Right cardiac atrium (tissue), 5 donors: ENCODE results near the gene ABHD17B. TPM values are rescaled to one million over a fixed set of nuclear protein-coding genes. Genes with fewer than 3 reads are reported as not detected.
"Not testable (repeated sequence)": the region's sequence is repeated elsewhere in the genome, so short reads cannot be mapped to it uniquely, and the experiment has no call there.

Source experiments
- ATAC-seq, 2 donors: fragments of 200-7000 bp; cut with Tn5 transposase; one replicate each; pipeline versions ENCODE4 v1.8.0 to v1.9.1; 2020; ENCODE audit warnings: moderate library complexity in 2 of 2, mild to moderate bottlenecking in 1 of 2
- DNase-seq, 3 donors: peaks; one replicate each; pipeline ENCODE4 v3.0.0-alpha.2; 2020
- H3K27ac ChIP-seq: one replicate; pipeline ENCODE4 v1.5.1; 2013; ENCODE audit warnings: mild to moderate bottlenecking, low read length, control low read depth, moderate library complexity
- H3K27me3 ChIP-seq: one replicate; pipeline ENCODE4 v1.6.1; 2013; ENCODE audit not compliant: control insufficient read depth, insufficient read depth
- H3K4me1 ChIP-seq: one replicate; pipeline ENCODE4 v1.6.1; 2013; ENCODE audit warnings: low read length; ENCODE audit not compliant: control insufficient read depth, insufficient read depth
- H3K4me3 ChIP-seq: one replicate; pipeline ENCODE4 v1.5.1; 2013; ENCODE audit warnings: low read length, control low read depth
- H3K9me3 ChIP-seq: one replicate; pipeline ENCODE4 v1.6.1; 2013; ENCODE audit warnings: low read length; ENCODE audit not compliant: control insufficient read depth
- WGBS: extraction: QIAGEN DNeasy Blood & Tissue Kit; methylation state at CpG from one replicate; pipeline ENCODE4 v1.1.7; 2013; 5-methylcytosine and 5-hydroxymethylcytosine counted together
- intact Hi-C, 4 donors: fragments of 100-400 bp; cut with DNase I; formaldehyde crosslinking; loops; one replicate each; pipeline versions ENCODE4 v1.11.0 to v1.14.0; 2022 to 2023
- polyA plus RNA-seq: library from polyadenylated mRNA; stranded (reverse); fragments of 200-250 nt; gene quantifications from one replicate; pipeline ENCODE4 v1.2.3, GENCODE V29; 2013
- total RNA-seq, 4 donors: library from RNA; stranded (reverse); fragmentation: NEBNext Ultra II Directional; extraction: Animal tissue kit (Norgen Biotek cat#: 25700); gene quantifications; one replicate each; pipeline ENCODE4 v1.2.1, GENCODE V29; 2021
- donor health status: healthy with polysubstance abuse.
- donor health status: DM: no; HTN: yes; CAD: no.
- donor health status: DM: no; HTN: no; CAD: no.
- donor health status: DM: no; HTN: yes; CAD: no; lungs with severe emphysema.
- donor health status: DM: yes; HTN: yes; CAD: no.

ABHD17B gene
- total and polyA plus RNA-seq, 5 donors = 4.8 to 11.4 (median 10.2) TPM

DNA sequence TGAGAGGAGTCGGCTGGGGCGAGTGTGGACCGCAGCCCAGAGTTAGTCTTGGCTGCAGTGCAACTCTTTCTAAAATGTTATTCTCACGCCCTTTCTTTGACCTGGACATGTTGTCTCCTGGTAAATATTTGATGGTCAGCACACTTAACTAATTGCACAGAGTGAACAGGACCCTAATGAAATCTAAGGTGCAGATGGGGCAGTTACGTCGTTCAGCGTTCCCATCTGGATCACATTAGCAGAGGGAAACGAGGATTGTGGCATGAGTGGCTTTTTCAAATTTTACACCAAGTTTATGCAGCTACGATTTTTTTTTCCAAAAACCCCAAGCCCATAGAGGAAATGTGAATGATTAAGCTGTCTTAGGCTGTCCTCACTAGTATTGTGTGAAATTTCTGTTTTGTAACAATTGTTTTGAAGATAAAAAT, 929 bp upstream of the ABHD17B start:
- peak overlapping the region; percentile 89 for H3K27ac ChIP-seq
- intact Hi-C loops = no loop called here
- peak overlapping the region; percentile 58 for H3K4me3 ChIP-seq
- peak in 2 of 3 donors; percentile 31 to 67 for DNase-seq
- H3K9me3 ChIP-seq = no peaks in the 10 kb centered on the region
- peaks cover 3% of the 10 kb centered on the region for H3K4me1 ChIP-seq
- no peaks in the 10 kb centered on the region for H3K27me3 ChIP-seq
- peak in 1 of 2 donors; percentile 61 for ATAC-seq
- WGBS = 1% methylated on average over 9 of the region's 9 CpGs

DNA sequence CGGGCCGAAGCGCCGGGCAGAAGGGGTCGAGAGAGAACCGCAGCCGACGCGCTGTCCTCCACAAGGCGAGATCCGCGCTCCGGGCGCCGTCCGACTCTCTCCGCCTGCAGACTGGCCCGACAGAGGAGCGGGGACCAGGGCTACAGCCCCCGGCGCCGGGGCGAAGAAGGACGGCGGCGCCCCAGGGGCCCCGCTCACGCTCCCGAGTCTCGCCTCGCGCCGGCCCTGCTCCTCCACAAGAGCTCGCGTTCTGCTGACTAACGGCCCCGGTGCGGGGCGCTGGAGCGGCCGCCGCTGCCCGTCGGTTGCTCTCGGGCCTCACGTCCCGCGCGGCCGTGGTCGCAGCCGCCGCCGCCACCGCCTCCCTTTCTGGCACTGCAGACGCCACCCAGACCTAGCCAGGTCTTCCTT, 338 bp downstream of the ABHD17B start:
- intact Hi-C loops = no loop called here
- Histone ChIP-seq H3K4me3 (peak overlapping the region; percentile 89), H3K27ac (peak overlapping the region; percentile 84), H3K4me1 (peaks cover 3% of the 10 kb centered on the region), H3K27me3 (no peaks in the 10 kb centered on the region), H3K9me3 (no peaks in the 10 kb centered on the region)
- ATAC-seq (peak; percentile 29 to 43), DNase-seq (no peak)
- under 1% methylated on average over 56 of the region's 56 CpGs for WGBS

DNA sequence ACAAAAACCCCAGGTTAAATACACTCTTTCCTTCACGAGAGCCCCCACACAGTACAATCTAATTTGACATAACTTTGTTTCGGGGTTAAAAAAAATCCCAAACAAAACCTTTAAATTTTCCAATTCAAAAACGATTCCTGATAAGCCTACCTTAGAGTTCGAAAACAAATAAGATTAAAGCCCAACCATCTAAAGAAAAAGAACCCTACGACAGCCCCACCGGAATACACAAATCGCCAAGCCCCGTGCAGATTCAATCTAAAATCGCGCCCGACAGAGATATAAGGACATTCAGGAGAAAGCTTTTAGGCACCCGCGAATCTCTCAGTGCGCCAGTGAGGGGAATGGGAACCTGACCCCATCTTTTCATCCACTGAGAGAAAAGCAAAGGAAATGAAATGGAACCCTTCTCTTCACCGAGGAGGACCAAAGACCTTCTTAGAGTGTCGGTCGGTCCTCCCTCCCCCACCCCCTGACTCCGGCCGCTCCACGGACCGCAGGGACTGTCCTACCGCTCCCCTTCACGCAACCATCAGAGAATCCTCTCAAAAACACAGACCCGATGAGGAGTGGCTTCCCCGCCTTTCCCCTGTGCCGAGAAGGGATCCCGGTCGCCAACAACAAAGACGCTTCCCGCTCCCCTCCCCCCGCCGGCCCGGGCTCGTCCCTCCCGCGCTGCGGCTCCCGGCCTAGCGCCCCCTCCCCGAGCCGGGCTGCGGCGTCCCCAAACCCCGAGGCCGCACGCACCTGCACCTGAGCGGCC, 925 bp downstream of the ABHD17B start:
- peak overlapping the region; percentile 84 for H3K27ac ChIP-seq
- DNase-seq (peak; percentile 63 to 86 (median 83)), ATAC-seq (peak; percentile 18 to 20)
- intact Hi-C loops = no loop called here
- WGBS = under 1% methylated on average over 47 of the region's 47 CpGs
- no peaks in the 10 kb centered on the region for H3K27me3 ChIP-seq
- H3K9me3 ChIP-seq = no peaks in the 10 kb centered on the region
- H3K4me3 ChIP-seq = peak overlapping the region; percentile 89
- H3K4me1 ChIP-seq = peaks cover 3% of the 10 kb centered on the region

DNA sequence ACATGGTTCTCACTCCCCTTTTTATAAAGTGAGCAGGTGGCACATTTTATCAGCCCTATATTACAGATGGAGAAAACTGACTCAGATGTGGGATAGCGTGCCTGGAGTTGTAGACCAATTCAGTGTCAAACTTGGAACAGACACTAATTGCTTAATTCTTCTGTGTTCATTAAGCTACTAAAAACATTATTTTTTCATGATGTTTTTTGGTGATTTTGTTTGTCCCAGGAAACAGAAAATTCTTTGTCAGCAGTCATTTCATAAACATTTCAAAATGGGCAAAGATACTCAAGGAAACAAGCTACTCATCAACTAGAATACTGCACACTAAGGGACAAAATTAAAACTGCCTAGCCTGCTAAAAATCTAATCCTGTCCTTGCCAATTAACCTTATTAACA, 2.2 kb downstream of the ABHD17B start:
- intact Hi-C loops = no loop called here
- WGBS = 44% methylated on average over 1 of the region's 1 CpG
- DNase-seq = no peak
- Histone ChIP-seq H3K4me3 (peak overlapping the region; percentile 89), H3K9me3 (no peaks in the 10 kb centered on the region), H3K4me1 (peaks cover 4% of the 10 kb centered on the region), H3K27ac (no peak overlapping the region), H3K27me3 (no peaks in the 10 kb centered on the region)
- ATAC-seq = no peak

DNA sequence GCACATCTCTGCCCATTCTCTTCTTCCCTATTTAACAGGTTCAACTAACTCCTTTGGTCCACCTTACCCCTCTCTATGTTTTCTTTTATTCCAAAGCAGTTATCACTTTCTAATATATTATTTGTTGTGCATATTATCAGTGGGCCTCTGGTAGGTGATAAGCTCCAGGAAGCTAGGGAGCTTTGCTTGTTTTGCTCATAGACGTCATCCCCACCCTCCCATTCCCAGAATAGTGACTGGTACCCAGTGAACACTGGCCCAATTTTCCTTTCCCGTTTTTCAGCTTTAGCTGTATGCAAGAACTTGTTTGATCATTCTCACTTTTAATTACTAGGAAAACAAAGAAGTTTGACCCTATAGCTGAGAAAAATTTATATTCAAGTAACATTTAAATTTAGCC, 6.9 kb downstream of the ABHD17B start:
- DNase-seq (no peak), ATAC-seq (peak in 1 of 2 donors; percentile 53)
- peaks cover 6% of the 10 kb centered on the region for H3K4me1 ChIP-seq
- H3K27ac ChIP-seq = no peak overlapping the region
- 51% methylated on average over 2 of the region's 2 CpGs for WGBS
- H3K4me3 ChIP-seq = no peak overlapping the region
- no peaks in the 10 kb centered on the region for H3K9me3 ChIP-seq
- intact Hi-C loops = no loop called here
- no peaks in the 10 kb centered on the region for H3K27me3 ChIP-seq

DNA sequence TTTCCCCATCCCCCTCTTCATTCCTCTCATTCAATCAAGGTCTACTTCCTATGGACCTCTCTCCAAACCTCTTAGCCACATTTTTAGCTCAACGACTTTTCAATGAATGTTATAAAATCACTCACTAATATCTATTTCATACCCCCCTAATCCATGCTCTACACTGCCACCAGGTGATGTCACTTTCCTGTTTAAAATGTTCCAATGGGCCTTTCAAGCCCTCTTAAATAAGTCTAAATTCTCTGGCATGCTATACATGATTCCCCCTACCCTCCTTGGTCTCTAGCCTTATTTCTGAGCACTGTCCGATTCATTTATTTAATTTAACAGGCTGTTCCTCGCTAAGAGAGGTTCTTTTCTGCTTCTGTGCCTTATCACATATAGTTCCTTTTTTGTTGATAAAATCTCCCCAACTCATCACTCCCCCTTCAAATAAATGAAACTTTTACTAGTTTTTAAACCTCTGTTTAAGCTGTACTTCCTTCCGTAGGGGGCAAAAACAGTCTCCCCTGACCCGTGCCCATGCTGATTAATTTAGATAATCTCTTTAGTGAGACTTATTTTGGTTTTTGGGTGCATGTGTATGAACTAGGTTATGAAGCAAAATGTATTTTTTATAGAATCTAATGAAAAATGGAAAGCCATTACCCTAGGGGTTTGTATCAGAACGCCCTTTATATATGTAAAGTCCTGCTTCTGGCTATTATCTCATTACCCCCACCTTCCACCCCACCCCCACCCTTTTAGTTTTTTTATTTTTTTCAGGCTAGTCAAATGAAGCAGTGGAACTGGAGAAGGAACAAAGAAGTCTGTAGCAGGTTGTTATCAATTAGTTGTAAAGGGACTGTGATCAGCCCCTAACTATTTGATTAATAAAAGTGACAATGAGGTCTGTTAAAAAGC, 9.0 kb downstream of the ABHD17B start:
- no peaks in the 10 kb centered on the region for H3K9me3 ChIP-seq

DNA sequence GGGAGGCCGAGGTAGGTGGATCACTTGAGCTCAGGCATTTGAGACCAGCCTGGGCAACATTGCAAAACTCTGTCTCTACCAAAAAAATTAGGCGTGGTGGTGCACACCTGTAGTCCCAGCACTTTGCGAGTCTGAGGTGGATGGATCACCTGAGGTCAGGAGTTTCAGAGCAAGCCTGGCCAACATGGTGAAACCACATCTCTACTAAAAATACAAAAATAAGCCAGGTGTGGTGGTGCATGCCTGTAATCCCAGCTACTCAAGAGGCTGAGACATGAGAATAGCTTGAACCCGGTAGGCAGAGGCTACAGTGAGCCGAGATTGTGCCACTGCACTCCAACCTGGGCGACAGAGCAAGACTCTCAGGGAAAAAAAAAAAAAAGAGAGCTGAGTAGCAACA, 12.2 kb downstream of the ABHD17B start:
- H3K27me3 ChIP-seq, H3K27ac ChIP-seq, H3K9me3 ChIP-seq, intact Hi-C loops, H3K4me3 ChIP-seq, H3K4me1 ChIP-seq, ATAC-seq, DNase-seq: not testable (repeated sequence)
- WGBS = 94% methylated on average over 6 of the region's 6 CpGs

More for the DNA sequence above, 9.0 kb downstream of the ABHD17B start:
- intact Hi-C loops = no loop called here
- ATAC-seq (no peak), DNase-seq (no peak)
- 58% methylated on average over 6 of the region's 6 CpGs for WGBS
- Histone ChIP-seq H3K4me3 (no peak overlapping the region), H3K27ac (no peak overlapping the region), H3K4me1 (peaks cover 6% of the 10 kb centered on the region), H3K27me3 (no peaks in the 10 kb centered on the region)

DNA sequence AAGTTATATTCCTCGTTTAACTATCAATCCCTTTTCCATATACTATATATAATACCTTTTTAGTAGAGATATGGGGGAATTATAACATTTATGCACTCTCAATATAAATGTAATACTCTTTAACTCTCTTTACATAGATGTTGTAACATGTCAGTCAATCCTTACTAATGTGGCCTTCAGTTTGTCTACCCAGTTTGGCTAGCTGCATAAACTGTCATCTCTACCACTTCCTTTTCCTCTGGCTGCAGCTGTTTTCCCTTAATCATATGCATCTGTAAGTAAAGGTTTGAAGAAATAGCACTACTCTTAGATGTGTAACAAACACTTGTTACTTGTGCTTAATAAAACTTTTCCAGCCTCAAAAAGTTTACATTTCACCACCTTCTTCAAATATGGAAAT, 13.4 kb downstream of the ABHD17B start:
- H3K27ac ChIP-seq = no peak overlapping the region
- H3K4me1 ChIP-seq = peaks cover 8% of the 10 kb centered on the region
- no peak for ATAC-seq
- no peak for DNase-seq
- H3K27me3 ChIP-seq = no peaks in the 10 kb centered on the region
- intact Hi-C loops = no loop called here
- 71% methylated on average over 1 of the region's 1 CpG for WGBS
- H3K9me3 ChIP-seq = no peaks in the 10 kb centered on the region
- no peak overlapping the region for H3K4me3 ChIP-seq

DNA sequence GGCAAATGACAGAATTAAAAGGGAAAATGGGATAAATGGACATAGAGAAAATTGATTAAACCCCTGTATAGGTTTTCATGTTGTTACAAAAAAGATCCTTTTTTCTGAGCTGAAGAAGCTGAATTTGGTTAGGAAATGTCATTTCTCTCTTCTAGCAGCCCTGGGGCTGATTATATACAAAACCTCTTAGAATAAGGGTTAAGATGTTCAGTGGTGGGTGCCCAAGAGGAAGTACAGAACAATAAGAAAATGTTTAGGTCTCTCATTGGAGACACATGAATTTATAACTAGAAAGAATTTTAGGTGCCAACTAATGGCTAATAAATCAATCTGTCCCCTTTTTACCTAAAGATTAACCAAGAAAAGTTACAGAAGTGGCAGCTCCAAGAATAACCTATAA, 14.2 kb downstream of the ABHD17B start:
- peaks cover 8% of the 10 kb centered on the region for H3K4me1 ChIP-seq
- intact Hi-C loops = no loop called here

DNA sequence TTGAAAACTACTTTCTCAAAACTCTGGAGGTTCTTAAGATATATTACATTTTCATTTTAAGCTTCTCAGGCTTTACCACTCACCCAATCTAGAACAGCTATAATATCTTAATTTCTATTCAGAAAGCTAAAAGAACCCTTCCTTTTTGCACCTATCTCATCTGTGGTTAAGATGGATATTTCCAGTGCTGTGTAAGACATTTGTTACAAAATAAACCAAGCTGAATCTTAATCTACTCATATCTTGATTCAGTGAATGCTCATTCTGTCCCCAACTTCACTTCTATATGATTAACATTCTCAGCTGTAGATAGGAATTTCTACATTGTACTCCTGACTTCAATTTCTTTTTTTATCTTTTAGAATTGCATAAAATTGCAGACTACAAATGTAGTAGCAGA, 15.0 kb downstream of the ABHD17B start:
- no peak overlapping the region for H3K4me3 ChIP-seq
- no peaks in the 10 kb centered on the region for H3K9me3 ChIP-seq
- intact Hi-C loops = no loop called here
- no peaks in the 10 kb centered on the region for H3K27me3 ChIP-seq
- H3K27ac ChIP-seq = no peak overlapping the region
- no peak for ATAC-seq
- no peak for DNase-seq
- H3K4me1 ChIP-seq = peaks cover 8% of the 10 kb centered on the region

More for the DNA sequence above, 14.2 kb downstream of the ABHD17B start:
- ATAC-seq (no peak), DNase-seq (no peak)
- no peaks in the 10 kb centered on the region for H3K9me3 ChIP-seq
- no peak overlapping the region for H3K4me3 ChIP-seq
- no peaks in the 10 kb centered on the region for H3K27me3 ChIP-seq
- H3K27ac ChIP-seq = no peak overlapping the region

DNA sequence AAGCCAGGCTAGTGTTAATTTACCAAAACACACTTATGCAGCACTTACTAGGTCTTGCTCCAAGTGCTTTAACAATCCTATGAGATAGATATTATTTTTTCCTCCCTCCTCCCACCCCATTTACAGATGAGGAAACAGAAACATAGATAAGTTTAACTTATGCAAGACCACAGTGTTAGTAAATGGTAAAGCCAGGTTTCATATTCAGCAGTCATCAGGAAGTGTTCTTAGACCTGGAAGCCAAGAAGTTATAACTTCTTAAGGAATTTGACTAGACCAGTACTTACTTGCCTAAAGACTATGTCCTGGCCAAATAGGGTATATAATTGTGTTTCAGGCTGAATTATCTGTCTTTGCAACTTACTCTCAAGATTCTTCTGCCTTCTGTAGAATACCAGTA, 15.9 kb downstream of the ABHD17B start:
- ATAC-seq = no peak
- no peak overlapping the region for H3K27ac ChIP-seq
- peaks cover 4% of the 10 kb centered on the region for H3K4me1 ChIP-seq
- no peaks in the 10 kb centered on the region for H3K9me3 ChIP-seq
- no peak overlapping the region for H3K4me3 ChIP-seq
- no peaks in the 10 kb centered on the region for H3K27me3 ChIP-seq
- intact Hi-C loops = no loop called here
- no peak for DNase-seq
